NCI-H2081 (cell line): ENCODE results near the gene MRPS30.
A peak's percentile ranks its signal among the peaks of the same experiment; 100 is the strongest.
"Not testable (repeated sequence)": the region's sequence is repeated elsewhere in the genome, so short reads cannot be mapped to it uniquely, and the experiment has no call there.

Source experiments
- DNase-seq, 2 experiments: peaks; one replicate each; lab custom pipeline; 2025; lab: John Stamatoyannopoulos, UW

Gene MRPS30

GRCh38 chr5:44808435-44809214 lies at the start of gene MRPS30:
TSS of gene MRPS30 (plus strand) at chr5:44808947. CDS start at chr5:44808963, 16 bp downstream.
- peak; percentile 100 for DNase-seq

GRCh38 chr5:44769200-44769876 lies 39.4 kb upstream of the MRPS30 start:
- DNase-seq = no peak

- no peak for DNase-seq
Measured at GRCh38 chr5:44769877-44770209, 38.9 kb upstream of the MRPS30 start.

- no peak for DNase-seq
Measured at GRCh38 chr5:44770780-44771717, 37.7 kb upstream of the MRPS30 start.

- DNase-seq = not testable (repeated sequence)
Measured at GRCh38 chr5:44772397-44772796, 36.4 kb upstream of the MRPS30 start.

- DNase-seq = peak; percentile 68 to 71
Measured at GRCh38 chr5:44774279-44774880, 34.4 kb upstream of the MRPS30 start.

GRCh38 chr5:44779167-44779566 lies 29.6 kb upstream of the MRPS30 start:
- no peak for DNase-seq

GRCh38 chr5:44783634-44784315 lies 25.0 kb upstream of the MRPS30 start:
- DNase-seq = no peak

GRCh38 chr5:44787731-44788130 lies 21.0 kb upstream of the MRPS30 start:
- no peak for DNase-seq

- DNase-seq = not testable (repeated sequence)
Measured at GRCh38 chr5:44789372-44789995, 19.3 kb upstream of the MRPS30 start.

GRCh38 chr5:44792031-44792673 lies 16.6 kb upstream of the MRPS30 start:
- not testable (repeated sequence) for DNase-seq

GRCh38 chr5:44794371-44794770 lies 14.4 kb upstream of the MRPS30 start:
- DNase-seq = no peak

- no peak for DNase-seq
Measured at GRCh38 chr5:44795496-44795895, 13.3 kb upstream of the MRPS30 start.

GRCh38 chr5:44797841-44798240 lies 10.9 kb upstream of the MRPS30 start:
- no peak for DNase-seq

GRCh38 chr5:44801992-44802391 lies 6.8 kb upstream of the MRPS30 start:
- no peak for DNase-seq

- DNase-seq = no peak
Measured at GRCh38 chr5:44806608-44807007, 2.1 kb upstream of the MRPS30 start.

GRCh38 chr5:44807269-44807668 lies 1.5 kb upstream of the MRPS30 start:
- DNase-seq = no peak

GRCh38 chr5:44809215-44809955 lies 638 bp downstream of the MRPS30 start:
- peak; percentile 60 to 84 for DNase-seq

- DNase-seq = no peak
Measured at GRCh38 chr5:44809956-44810420, 1.2 kb downstream of the MRPS30 start.

GRCh38 chr5:44814761-44815160 lies 6.0 kb downstream of the MRPS30 start:
- DNase-seq = no peak
